Activated CD8-positive, alpha-beta T cell treated with anti-CD3 and anti-CD28 coated beads for 36 hours (primary cell): ENCODE results near the gene GUSB. TPM values are rescaled to one million over a fixed set of nuclear protein-coding genes. Genes with fewer than 3 reads are reported as not detected.
"Not testable (repeated sequence)": the region's sequence is repeated elsewhere in the genome, so short reads cannot be mapped to it uniquely, and the experiment has no call there.

Source experiments
- ATAC-seq: fragments of 200-7000 bp; cut with Tn5 transposase; one replicate; pipeline ENCODE4 v1.10.0; 2021; ENCODE audit warnings: mild to moderate bottlenecking, moderate library complexity
- CTCF ChIA-PET: fragments of 350-600 bp; sonication (Branson Sonifier 250); formaldehyde crosslinking; loops from one replicate; lab custom pipeline; 2021; ENCODE audit warnings: antibody characterized with exemption; lab: Charles Lee
- POLR2A ChIA-PET: fragments of 350-600 bp; sonication (Branson Sonifier 250); formaldehyde crosslinking; loops from one replicate; lab custom pipeline; 2021; ENCODE audit warnings: antibody characterized with exemption; lab: Charles Lee
- DNase-seq: peaks from one replicate; pipeline ENCODE4 v3.0.0-alpha.2; 2020
- H3K27ac Mint-ChIP-seq: one replicate; pipeline ENCODE4 v1.8.0; 2021; ENCODE audit warnings: mild to moderate bottlenecking, mixed read lengths
- H3K27me3 Mint-ChIP-seq: one replicate; pipeline ENCODE4 v1.8.0; 2021; ENCODE audit warnings: mixed read lengths
- H3K36me3 Mint-ChIP-seq: one replicate; pipeline ENCODE4 v1.8.0; 2021; ENCODE audit warnings: low read depth, mixed read lengths
- H3K4me1 Mint-ChIP-seq: one replicate; pipeline ENCODE4 v1.8.0; 2021; ENCODE audit warnings: low read depth, mixed read lengths
- H3K4me3 Mint-ChIP-seq: one replicate; pipeline ENCODE4 v1.8.0; 2021; ENCODE audit warnings: mild to moderate bottlenecking, moderate library complexity, mixed read lengths
- H3K9me3 Mint-ChIP-seq: one replicate; pipeline ENCODE4 v1.8.0; 2021; ENCODE audit warnings: mixed read lengths
- intact Hi-C: fragments of 100-400 bp; cut with micrococcal nuclease; formaldehyde crosslinking; loops from one replicate; pipeline ENCODE4 v1.10.0; 2022
- total RNA-seq, 2 experiments: library from RNA; stranded (reverse); gene quantifications; one replicate each; pipeline ENCODE4 v1.2.3, GENCODE V29; 2021
- TF ChIP-seq, protein P1 (sequence below): fragments of 200-600 bp; IDR thresholded peaks from one replicate; pipeline ENCODE4 v1.8.0; 2022; ENCODE audit warnings: antibody characterized with exemption, mild to moderate bottlenecking

GUSB gene
- total RNA-seq, 2 experiments from 2014 or later = 42.0 to 48.6 TPM

DNA sequence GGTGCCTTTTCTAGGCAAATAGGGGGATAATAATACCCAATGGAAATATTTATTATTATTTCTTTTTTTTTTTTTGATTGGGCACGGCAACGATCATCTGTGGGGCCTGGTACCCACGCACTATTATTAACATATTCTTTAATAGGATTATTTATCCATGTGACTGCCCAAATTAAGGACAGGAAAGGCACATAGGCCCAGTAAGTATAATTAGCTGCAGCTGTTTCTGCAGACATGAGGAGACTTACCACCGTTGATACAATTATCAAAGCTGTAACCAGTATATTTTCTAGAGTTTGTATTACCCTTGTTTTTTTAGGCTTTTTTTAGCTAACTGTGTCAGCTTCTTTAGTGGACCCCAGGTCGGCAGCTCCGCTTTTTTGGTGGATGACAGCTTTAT, 25.2 kb upstream of the GUSB start:
- Mint-ChIP-seq H3K4me3 (no peak overlapping the region), H3K4me1 (no peaks in the 10 kb centered on the region), H3K27ac (no peak overlapping the region), H3K9me3 (no peaks in the 10 kb centered on the region), H3K36me3 (no peaks in the 10 kb centered on the region), H3K27me3 (no peaks in the 10 kb centered on the region)
- no peak for DNase-seq
- ChIA-PET CTCF (no interaction called here), POLR2A (interaction anchor here (0.7 kb wide), 1 partner anchor 249 kb away, joined by 4 read pairs; no protein-coding TSS in a partner anchor)
- TF ChIP-seq, protein P1, sequence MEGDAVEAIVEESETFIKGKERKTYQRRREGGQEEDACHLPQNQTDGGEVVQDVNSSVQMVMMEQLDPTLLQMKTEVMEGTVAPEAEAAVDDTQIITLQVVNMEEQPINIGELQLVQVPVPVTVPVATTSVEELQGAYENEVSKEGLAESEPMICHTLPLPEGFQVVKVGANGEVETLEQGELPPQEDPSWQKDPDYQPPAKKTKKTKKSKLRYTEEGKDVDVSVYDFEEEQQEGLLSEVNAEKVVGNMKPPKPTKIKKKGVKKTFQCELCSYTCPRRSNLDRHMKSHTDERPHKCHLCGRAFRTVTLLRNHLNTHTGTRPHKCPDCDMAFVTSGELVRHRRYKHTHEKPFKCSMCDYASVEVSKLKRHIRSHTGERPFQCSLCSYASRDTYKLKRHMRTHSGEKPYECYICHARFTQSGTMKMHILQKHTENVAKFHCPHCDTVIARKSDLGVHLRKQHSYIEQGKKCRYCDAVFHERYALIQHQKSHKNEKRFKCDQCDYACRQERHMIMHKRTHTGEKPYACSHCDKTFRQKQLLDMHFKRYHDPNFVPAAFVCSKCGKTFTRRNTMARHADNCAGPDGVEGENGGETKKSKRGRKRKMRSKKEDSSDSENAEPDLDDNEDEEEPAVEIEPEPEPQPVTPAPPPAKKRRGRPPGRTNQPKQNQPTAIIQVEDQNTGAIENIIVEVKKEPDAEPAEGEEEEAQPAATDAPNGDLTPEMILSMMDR = no peak
- no peak for ATAC-seq
- intact Hi-C loops = no loop called here

DNA sequence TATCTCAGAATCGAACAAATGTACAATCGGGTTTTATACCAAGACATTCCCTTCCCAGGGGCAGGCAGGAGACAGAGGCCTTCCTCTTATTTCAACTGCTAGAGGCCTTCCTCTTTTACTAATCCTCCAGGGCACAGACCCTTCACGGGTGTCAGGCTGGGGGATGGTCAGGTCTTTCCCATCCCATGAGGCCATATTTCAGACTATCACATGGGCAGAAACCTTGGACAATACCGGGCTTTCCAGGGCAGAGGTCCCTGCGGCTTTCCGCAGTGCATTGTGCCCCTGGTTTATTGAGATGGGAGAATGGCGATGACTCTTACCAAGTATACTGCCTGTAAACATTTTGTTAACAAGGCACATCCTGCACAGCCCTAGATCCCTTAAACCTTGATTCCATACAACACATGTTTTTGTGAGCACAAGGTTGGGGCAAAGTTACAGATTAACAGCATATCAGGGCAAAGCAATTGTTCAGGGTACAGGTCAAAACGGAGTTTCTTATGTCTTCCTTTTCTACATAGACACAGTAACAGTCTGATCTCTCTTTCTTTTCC, 23.2 kb upstream of the GUSB start:
- H3K27ac Mint-ChIP-seq, DNase-seq, H3K4me3 Mint-ChIP-seq, ATAC-seq, intact Hi-C loops, H3K27me3 Mint-ChIP-seq, H3K9me3 Mint-ChIP-seq, H3K4me1 Mint-ChIP-seq, CTCF ChIA-PET, H3K36me3 Mint-ChIP-seq, POLR2A ChIA-PET: not testable (repeated sequence)

DNA sequence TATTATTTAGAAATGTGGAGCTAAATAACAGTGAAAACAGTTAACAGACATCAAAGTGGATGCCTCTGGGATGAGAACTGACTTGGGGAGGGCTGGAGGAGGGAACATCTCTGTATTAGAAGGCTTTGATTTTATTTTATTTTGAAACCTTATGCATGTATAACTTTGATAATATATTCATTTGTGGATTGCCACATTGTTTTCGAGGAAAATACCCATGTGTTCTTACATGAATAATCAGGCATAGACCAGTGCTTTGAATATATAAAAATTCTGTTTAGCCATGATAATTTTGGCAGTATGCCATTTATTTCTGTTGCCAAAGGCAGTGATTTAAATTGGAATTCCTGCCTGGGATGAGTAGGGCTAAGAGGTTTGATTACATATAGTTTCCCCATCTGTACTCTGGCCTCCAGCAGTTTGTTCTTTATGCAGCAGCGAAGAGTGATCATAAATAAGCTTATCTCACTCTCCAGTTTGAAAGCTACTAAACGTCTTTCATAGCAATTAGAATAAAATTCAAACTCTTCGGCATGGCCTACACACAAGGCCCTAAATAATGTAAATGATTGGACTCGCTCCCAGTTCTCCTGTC, 18.9 kb upstream of the GUSB start:
- H3K27me3 Mint-ChIP-seq, H3K9me3 Mint-ChIP-seq, H3K4me3 Mint-ChIP-seq, H3K27ac Mint-ChIP-seq, intact Hi-C loops, ATAC-seq, POLR2A ChIA-PET, H3K36me3 Mint-ChIP-seq, CTCF ChIA-PET, H3K4me1 Mint-ChIP-seq, DNase-seq: not testable (repeated sequence)

DNA sequence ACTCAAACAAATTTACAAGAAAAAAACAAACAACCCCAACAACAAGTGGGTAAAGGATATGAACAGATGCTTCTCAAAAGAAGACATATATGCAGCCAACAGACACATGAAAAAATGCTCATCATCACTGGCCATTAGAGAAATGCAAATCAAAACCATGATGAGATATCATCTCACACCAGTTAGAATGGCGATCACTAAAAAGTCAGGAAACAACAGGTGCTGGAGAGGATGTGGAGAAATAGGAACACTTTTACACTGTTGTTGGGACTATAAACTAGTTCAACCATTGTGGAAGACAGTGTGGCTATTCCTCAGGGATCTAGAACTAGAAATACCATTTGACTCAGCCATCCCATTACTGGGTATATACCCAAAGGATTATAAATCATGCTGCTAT, 13.0 kb upstream of the GUSB start:
- H3K4me3 Mint-ChIP-seq, H3K4me1 Mint-ChIP-seq, H3K36me3 Mint-ChIP-seq, H3K27me3 Mint-ChIP-seq, H3K27ac Mint-ChIP-seq, DNase-seq, ATAC-seq, CTCF ChIA-PET, H3K9me3 Mint-ChIP-seq, intact Hi-C loops, POLR2A ChIA-PET: not testable (repeated sequence)

DNA sequence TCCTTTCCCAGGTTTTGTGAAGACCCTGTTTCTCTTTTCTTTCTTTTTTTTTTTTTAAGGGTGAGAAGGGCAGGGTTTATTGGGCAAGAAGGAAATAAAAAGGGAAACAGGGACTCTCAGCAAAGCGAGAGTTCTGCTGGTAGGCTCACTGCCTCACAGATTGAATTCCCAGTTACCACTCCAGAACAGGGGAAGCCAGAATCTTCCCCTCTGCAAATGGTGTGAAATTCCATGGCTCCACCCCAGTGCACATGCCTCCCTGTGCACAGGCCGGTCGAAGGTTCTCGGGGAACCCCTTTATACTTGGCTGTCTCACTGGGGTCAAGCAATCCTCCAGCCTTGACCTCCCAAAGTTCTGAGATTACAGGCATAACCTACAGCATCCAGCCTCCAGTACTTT, 10.5 kb upstream of the GUSB start:
- H3K4me1 Mint-ChIP-seq = no peaks in the 10 kb centered on the region
- intact Hi-C loops = no loop called here
- CTCF ChIA-PET = interaction anchor here (1.5 kb wide), 1 partner anchor 10 kb away, joined by 3 read pairs; the partner anchor contains the start of gene GUSB
- no peak for DNase-seq
- POLR2A ChIA-PET = no interaction called here
- no peaks in the 10 kb centered on the region for H3K36me3 Mint-ChIP-seq
- no peaks in the 10 kb centered on the region for H3K9me3 Mint-ChIP-seq
- H3K27me3 Mint-ChIP-seq = peaks cover 2% of the 10 kb centered on the region
- no peak for ATAC-seq
- no peak overlapping the region for H3K4me3 Mint-ChIP-seq
- TF ChIP-seq, protein P1 = no peak
- no peak overlapping the region for H3K27ac Mint-ChIP-seq

DNA sequence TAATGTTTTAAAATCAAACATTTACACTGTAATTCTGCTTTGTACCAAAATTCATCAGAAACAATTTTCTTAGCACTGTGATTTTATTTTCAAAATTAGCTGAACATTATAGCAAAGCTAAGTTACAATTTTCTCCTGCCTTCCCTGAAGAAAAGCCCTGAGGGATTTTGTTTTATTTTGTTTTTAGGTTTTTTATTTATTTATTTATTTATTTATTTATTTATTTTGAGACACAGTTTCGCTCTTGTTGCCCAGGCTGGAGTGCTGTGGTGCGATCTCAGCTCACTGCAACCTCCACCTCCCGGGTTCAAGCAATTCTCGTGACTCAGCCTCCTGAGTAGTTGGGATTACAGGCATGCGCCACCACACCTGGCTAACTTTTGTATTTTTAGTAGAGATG, 9.8 kb upstream of the GUSB start:
- H3K9me3 Mint-ChIP-seq, H3K27ac Mint-ChIP-seq, POLR2A ChIA-PET, H3K4me3 Mint-ChIP-seq, ATAC-seq, H3K4me1 Mint-ChIP-seq, H3K27me3 Mint-ChIP-seq, intact Hi-C loops, DNase-seq, H3K36me3 Mint-ChIP-seq: not testable (repeated sequence)
- CTCF ChIA-PET = interaction anchor here (1.5 kb wide), 1 partner anchor 9 kb away, joined by 3 read pairs; the partner anchor contains the start of gene GUSB

DNA sequence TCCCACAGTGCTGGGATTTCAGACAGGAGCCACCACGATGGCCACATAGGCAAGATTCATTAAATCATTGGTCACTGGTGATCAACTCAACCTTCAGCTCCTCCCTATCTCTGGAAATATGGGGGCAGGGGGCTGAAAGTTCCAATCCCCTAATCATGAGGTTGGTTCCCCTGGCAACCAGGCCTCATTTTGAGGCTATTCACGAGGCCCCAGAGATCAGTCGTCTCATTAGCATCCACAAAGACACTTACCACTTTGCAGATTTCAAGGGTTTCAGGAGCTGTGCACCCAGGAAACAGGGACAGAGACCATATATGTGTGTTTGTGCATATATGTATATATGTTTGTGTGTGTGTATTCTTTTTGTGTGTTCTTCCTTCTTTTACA, 7.7 kb upstream of the GUSB start:
- no peaks in the 10 kb centered on the region for H3K9me3 Mint-ChIP-seq
- intact Hi-C loops = no loop called here
- peaks cover 2% of the 10 kb centered on the region for H3K27me3 Mint-ChIP-seq
- TF ChIP-seq, protein P1 = no peak
- POLR2A ChIA-PET = no interaction called here
- no peaks in the 10 kb centered on the region for H3K4me1 Mint-ChIP-seq
- no peak overlapping the region for H3K27ac Mint-ChIP-seq
- ATAC-seq (no peak), DNase-seq (no peak)
- CTCF ChIA-PET = no interaction called here
- H3K4me3 Mint-ChIP-seq = no peak overlapping the region
- H3K36me3 Mint-ChIP-seq = no peaks in the 10 kb centered on the region

DNA sequence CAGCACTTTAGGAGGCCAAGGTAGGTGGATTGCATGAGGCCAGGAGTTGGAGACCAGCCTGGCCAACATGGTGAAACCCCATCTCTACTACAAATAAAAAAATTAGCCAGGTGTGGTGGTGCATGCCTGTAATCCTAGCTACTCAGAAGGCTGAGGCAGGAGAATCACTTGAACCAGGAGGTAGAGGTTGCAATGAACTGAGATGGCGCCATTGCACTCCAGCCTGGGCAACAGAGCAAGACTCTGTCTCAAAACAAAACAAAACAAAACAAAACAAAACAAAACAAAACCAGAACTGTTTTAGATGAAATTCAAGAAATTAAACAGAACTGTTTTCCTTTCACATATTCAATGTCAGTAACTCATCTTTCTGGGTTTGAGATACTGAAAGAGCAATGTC, 6.5 kb upstream of the GUSB start:
- POLR2A ChIA-PET, H3K4me1 Mint-ChIP-seq, DNase-seq, H3K36me3 Mint-ChIP-seq, H3K27me3 Mint-ChIP-seq, intact Hi-C loops, H3K9me3 Mint-ChIP-seq, H3K27ac Mint-ChIP-seq, ATAC-seq, H3K4me3 Mint-ChIP-seq, CTCF ChIA-PET: not testable (repeated sequence)
